Stimulated activated memory B cell treated with anti-CD40 and anti-IgM and Interleukin-4, amounts not matched to agents 10 μg/mL and 1 μg/mL and 100 μg/mL, for 72 hours (primary cell): ENCODE results near the gene CMTM3.
"Not testable (repeated sequence)": the region's sequence is repeated elsewhere in the genome, so short reads cannot be mapped to it uniquely, and the experiment has no call there.

ENCODE experiments used
- ATAC-seq: fragments of 150-1000 bp; cut with Tn5 transposase; 2 replicates; pipeline ENCODE4 v1.10.0; 2021
- H3K27ac Mint-ChIP-seq: one replicate; pipeline ENCODE4 v1.8.0; 2022; ENCODE audit warnings: mild to moderate bottlenecking, mixed read lengths
- H3K27me3 Mint-ChIP-seq: one replicate; pipeline ENCODE4 v1.8.0; 2022; ENCODE audit warnings: mixed read lengths
- H3K36me3 Mint-ChIP-seq: one replicate; pipeline ENCODE4 v1.8.0; 2022; ENCODE audit warnings: mixed read lengths
- H3K4me1 Mint-ChIP-seq: one replicate; pipeline ENCODE4 v1.8.0; 2022; ENCODE audit warnings: mixed read lengths
- H3K4me3 Mint-ChIP-seq: one replicate; pipeline ENCODE4 v1.8.0; 2022; ENCODE audit warnings: mild to moderate bottlenecking, moderate library complexity, mixed read lengths
- H3K9me3 Mint-ChIP-seq: one replicate; pipeline ENCODE4 v1.8.0; 2022; ENCODE audit warnings: mixed read lengths

CMTM3 gene

GRCh38 chr16:66596986-66597848, 7.3 kb upstream of the CMTM3 start:
- no peak overlapping the region for H3K4me3 Mint-ChIP-seq
- H3K27ac Mint-ChIP-seq = no peak overlapping the region
- peaks cover 11% of the 10 kb centered on the region for H3K9me3 Mint-ChIP-seq
- peaks cover 9% of the 10 kb centered on the region for H3K36me3 Mint-ChIP-seq
- H3K4me1 Mint-ChIP-seq = peaks cover 18% of the 10 kb centered on the region
- ATAC-seq = peak; percentile 69
- peaks cover 39% of the 10 kb centered on the region for H3K27me3 Mint-ChIP-seq

- Mint-ChIP-seq H3K4me1 (peaks cover 23% of the 10 kb centered on the region), H3K27me3 (peaks cover 46% of the 10 kb centered on the region), H3K4me3 (no peak overlapping the region), H3K9me3 (peaks cover 11% of the 10 kb centered on the region), H3K36me3 (peaks cover 9% of the 10 kb centered on the region), H3K27ac (no peak overlapping the region)
- ATAC-seq = no peak
These were observed 6.4 kb upstream of the CMTM3 start for GRCh38 chr16:66598111-66598510.

DNA sequence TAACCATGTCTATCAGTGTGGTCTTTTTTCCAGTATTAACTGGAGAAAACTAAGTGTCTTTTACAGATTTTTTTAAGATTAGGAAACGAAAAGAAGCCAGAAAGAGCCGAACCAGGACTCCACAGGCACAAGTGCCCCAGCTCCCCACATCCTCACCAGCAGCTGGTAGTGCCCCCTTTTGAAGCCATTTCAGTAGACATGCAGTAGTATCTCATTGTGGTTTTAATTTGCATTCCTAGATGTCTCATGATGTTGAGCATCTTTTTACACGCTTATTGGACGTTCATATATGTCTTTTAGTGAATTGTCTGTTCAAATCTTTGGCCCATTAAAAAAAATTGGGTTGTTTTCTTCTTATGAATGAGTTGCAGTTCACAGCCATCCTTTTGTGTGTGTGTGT, 4.8 kb upstream of the CMTM3 start:
- Mint-ChIP-seq H3K27ac (no peak overlapping the region), H3K9me3 (peaks cover 9% of the 10 kb centered on the region), H3K36me3 (peaks cover 9% of the 10 kb centered on the region), H3K4me1 (peaks cover 31% of the 10 kb centered on the region), H3K27me3 (peaks cover 60% of the 10 kb centered on the region), H3K4me3 (no peak overlapping the region)
- ATAC-seq = no peak

DNA sequence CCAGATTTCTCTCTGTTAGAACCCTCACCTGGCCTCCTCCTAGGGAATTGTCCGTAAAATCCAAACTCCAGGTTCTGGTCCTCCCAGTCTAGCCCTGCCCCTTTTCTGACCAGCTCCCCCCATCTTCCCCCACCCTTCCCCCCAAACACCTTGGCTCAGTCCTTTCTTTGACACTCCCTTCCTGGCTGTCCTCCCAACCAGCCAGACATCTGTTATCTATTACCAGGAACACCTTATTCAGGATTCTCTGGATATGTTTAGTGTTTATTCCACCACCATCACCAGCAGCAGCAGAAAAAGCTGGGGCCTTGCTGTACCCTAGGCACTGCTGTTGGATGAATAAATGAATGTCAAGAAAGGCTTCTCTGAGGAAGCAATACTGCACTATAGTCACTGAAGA, 4.0 kb upstream of the CMTM3 start:
- Mint-ChIP-seq H3K36me3 (peaks cover 9% of the 10 kb centered on the region), H3K27me3 (peaks cover 54% of the 10 kb centered on the region), H3K4me1 (peaks cover 24% of the 10 kb centered on the region), H3K4me3 (no peak overlapping the region), H3K27ac (no peak overlapping the region), H3K9me3 (peaks cover 9% of the 10 kb centered on the region)
- no peak for ATAC-seq

DNA sequence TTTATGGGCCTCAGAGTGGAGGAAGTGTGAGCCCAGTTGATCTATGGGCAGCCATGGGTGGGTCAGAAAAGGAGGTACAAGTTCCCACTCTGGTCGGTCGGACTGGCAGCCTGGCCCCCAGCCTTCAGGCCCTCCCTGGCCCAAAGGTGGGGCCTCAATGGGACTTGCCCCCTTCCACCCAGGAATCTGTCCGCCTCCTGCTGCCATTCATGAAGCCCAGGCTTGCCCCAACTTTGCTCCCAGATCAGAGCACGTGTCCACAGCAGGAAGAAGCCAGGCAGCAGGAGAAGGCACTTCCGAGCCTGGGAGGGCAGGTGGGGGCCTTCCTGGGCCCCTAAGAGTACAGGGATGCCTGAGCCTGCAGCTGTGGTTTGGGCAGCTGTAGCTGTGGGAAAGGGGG, 3.0 kb upstream of the CMTM3 start:
- Mint-ChIP-seq H3K27ac (no peak overlapping the region), H3K4me1 (peaks cover 32% of the 10 kb centered on the region), H3K36me3 (peaks cover 9% of the 10 kb centered on the region), H3K4me3 (no peak overlapping the region), H3K9me3 (peaks cover 9% of the 10 kb centered on the region), H3K27me3 (peaks cover 57% of the 10 kb centered on the region)
- ATAC-seq = no peak

DNA sequence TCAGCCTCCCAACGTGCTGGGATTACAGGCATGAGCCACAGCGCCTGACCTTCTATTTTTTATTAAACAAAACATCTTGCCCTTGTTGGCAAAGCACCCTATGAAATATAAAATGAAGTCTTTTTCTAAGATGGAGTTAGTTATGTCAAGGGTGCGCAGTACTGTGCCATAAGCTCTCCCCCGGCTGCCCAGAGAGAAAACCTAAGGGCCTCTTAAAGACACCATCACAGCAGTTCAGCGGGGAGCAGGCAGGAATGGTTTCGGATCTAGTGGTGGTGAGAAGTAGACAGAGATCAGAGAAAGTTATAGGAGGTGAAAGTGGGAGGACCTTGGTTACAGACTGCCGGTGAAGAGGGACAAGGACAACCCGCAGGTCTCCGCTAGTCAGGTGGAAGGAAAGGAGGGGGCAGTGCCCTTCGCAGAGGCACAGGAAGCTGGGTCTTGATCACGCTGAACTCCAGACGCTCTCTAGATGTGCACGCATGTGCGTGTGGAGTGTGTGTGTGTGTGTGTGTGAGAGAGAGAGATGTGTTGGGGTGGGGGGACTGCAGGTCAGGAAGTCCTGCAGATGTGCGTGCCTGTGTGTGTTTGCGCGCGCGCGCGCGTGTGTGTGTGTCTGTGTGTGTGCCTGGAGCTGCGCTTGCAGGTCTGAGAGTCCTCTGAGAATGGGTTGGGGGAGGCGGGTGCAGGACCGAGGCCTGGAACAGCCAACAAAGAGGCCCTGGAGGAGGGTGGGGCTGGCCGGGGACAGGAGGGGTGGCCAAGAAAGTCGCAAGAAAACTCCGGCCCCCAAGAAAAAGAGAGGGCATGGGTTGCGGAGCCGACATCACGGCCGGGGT, 748 bp upstream of the CMTM3 start:
- H3K4me1 Mint-ChIP-seq = peaks cover 38% of the 10 kb centered on the region
- ATAC-seq = peak; percentile 55
- H3K4me3 Mint-ChIP-seq = peak overlapping the region; percentile 85
- H3K9me3 Mint-ChIP-seq = peaks cover 9% of the 10 kb centered on the region
- H3K27me3 Mint-ChIP-seq = peaks cover 76% of the 10 kb centered on the region
- H3K36me3 Mint-ChIP-seq = peaks cover 9% of the 10 kb centered on the region
- H3K27ac Mint-ChIP-seq = peak overlapping the region; percentile 38

- Mint-ChIP-seq H3K4me3 (peak overlapping the region; percentile 27), H3K4me1 (peaks cover 38% of the 10 kb centered on the region), H3K27me3 (peaks cover 76% of the 10 kb centered on the region), H3K36me3 (peaks cover 9% of the 10 kb centered on the region), H3K27ac (no peak overlapping the region), H3K9me3 (peaks cover 9% of the 10 kb centered on the region)
- ATAC-seq = peak; percentile 13
These were observed 874 bp downstream of the CMTM3 start for GRCh38 chr16:66605177-66605978.

GRCh38 chr16:66605979-66606751, 1.7 kb downstream of the CMTM3 start:
- peaks cover under 1% of the 10 kb centered on the region for H3K36me3 Mint-ChIP-seq
- no peak overlapping the region for H3K27ac Mint-ChIP-seq
- peaks cover 76% of the 10 kb centered on the region for H3K27me3 Mint-ChIP-seq
- peak overlapping the region; percentile 30 for H3K4me3 Mint-ChIP-seq
- peak; percentile 82 for ATAC-seq
- H3K9me3 Mint-ChIP-seq = peaks cover 2% of the 10 kb centered on the region
- peaks cover 38% of the 10 kb centered on the region for H3K4me1 Mint-ChIP-seq

GRCh38 chr16:66608241-66609138, 4.0 kb downstream of the CMTM3 start:
- H3K4me1 Mint-ChIP-seq = peaks cover 31% of the 10 kb centered on the region
- no peak overlapping the region for H3K27ac Mint-ChIP-seq
- no peaks in the 10 kb centered on the region for H3K36me3 Mint-ChIP-seq
- H3K9me3 Mint-ChIP-seq = no peaks in the 10 kb centered on the region
- H3K27me3 Mint-ChIP-seq = peaks cover 60% of the 10 kb centered on the region
- no peak overlapping the region for H3K4me3 Mint-ChIP-seq
- peak; percentile 42 for ATAC-seq

DNA sequence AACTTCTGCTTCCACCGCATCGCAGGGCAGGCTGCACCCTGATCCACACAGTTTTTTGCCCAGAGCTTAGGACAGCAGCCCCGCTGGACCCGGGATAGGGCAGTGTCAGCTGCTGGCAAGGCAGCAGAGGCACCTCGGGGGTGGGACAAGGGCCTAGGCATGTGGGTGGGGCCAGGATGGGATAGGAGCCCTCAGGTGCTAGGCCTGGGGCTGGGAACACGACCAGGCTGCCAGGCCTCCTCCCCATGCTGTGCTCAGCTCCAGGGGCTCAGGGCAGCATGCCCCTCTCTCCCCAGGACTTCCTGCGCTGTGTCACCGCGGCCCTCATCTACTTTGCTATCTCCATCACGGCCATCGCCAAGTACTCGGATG, 4.6 kb downstream of the CMTM3 start:
- Mint-ChIP-seq H3K27me3 (peaks cover 54% of the 10 kb centered on the region), H3K36me3 (no peaks in the 10 kb centered on the region), H3K27ac (no peak overlapping the region), H3K4me1 (peaks cover 25% of the 10 kb centered on the region), H3K9me3 (no peaks in the 10 kb centered on the region), H3K4me3 (no peak overlapping the region)
- ATAC-seq = no peak

DNA sequence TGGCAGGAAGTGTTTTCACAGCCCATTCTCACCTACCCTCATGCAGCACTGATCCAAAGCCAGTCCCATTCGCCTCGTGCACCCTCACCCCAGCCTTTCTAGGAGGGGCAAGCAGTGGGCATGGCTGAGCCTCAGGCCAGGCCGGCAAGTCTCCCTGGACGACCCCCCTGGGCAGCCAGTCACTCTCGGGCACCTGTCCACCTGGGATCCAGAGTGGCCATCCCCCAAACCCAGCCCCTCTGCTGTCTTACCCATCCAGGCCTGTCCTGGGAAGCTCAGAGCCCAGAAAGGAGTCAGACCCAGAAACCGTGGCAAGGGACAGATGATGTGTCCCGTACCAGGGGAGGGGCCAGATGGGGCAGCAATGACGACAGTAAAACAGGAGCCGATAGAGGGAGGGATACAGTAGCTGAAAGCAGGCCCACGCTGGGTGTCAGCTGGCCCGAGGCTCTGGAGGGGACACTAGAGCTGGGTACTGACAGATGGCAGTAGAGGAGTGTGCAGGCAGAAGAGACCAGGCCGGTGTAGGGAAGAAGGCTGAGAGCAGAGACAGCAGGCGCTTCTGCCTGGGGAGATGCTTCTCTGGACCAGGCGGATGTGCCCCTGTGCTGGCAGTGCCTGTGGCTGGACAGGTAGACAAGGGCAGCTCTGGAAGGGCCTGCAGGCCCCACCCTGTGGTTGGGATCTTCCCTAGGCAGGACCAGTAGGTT, 5.8 kb downstream of the CMTM3 start:
- no peak overlapping the region for H3K27ac Mint-ChIP-seq
- H3K27me3 Mint-ChIP-seq = peaks cover 56% of the 10 kb centered on the region
- H3K9me3 Mint-ChIP-seq = no peaks in the 10 kb centered on the region
- H3K36me3 Mint-ChIP-seq = no peaks in the 10 kb centered on the region
- no peak for ATAC-seq
- H3K4me1 Mint-ChIP-seq = peaks cover 21% of the 10 kb centered on the region
- no peak overlapping the region for H3K4me3 Mint-ChIP-seq

DNA sequence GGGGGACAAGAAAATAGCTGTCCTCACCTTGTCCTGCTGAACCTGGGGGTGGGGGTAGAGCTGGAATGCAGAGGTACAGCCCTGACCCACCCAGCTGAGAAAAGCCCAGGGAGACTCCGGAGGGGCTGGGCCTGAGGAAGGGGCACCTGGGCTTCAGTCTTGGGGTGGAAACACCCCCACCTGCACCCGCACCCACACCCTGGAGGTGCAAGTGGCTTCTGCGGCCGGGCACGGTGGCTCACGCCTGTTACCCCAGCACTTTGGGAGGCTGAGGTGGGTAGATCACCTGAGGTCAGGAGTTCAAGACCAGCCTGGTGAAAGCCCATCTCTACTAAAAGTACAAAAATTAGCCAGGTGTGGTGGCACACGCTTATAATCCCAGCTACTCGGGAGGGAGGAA, 7.4 kb downstream of the CMTM3 start:
- H3K27me3 Mint-ChIP-seq = peaks cover 50% of the 10 kb centered on the region
- not testable (repeated sequence) for H3K9me3 Mint-ChIP-seq, H3K4me1 Mint-ChIP-seq, ATAC-seq, H3K36me3 Mint-ChIP-seq, H3K4me3 Mint-ChIP-seq, H3K27ac Mint-ChIP-seq

GRCh38 chr16:66612422-66612821, 7.9 kb downstream of the CMTM3 start:
- no peak for ATAC-seq
- Mint-ChIP-seq H3K4me1 (peaks cover 7% of the 10 kb centered on the region), H3K4me3 (no peak overlapping the region), H3K27ac (no peak overlapping the region), H3K9me3 (no peaks in the 10 kb centered on the region), H3K36me3 (no peaks in the 10 kb centered on the region), H3K27me3 (peaks cover 49% of the 10 kb centered on the region)
